SK-N-MC (cell line): ENCODE measurements around the gene OTOP3.
"Not testable (repeated sequence)": the region's sequence is repeated elsewhere in the genome, so short reads cannot be mapped to it uniquely, and the experiment has no call there.

Experiments used
- DNase-seq: peaks from one replicate; pipeline ENCODE4 v3.0.0-alpha.2; 2011; ENCODE audit warnings: low read depth, low spot score
- H3K27ac ChIP-seq: fragments of 200-600 bp; sonication (generic); 2 replicates; pipeline ENCODE4 v1.5.1; 2016; ENCODE audit warnings: mixed run types
- H3K36me3 ChIP-seq: fragments of 200-600 bp; sonication (generic); 2 replicates; pipeline ENCODE4 v1.6.1; 2017; ENCODE audit warnings: antibody characterized with exemption, low read length, mixed read lengths; ENCODE audit not compliant: insufficient read depth
- H3K4me3 ChIP-seq: fragments of 200-600 bp; sonication (generic); 2 replicates; pipeline ENCODE4 v1.5.1; 2016
- H3K9ac ChIP-seq: fragments of 200-600 bp; sonication (generic); 2 replicates; pipeline ENCODE4 v1.8.0; 2017; ENCODE audit warnings: mixed run types, mixed read lengths; ENCODE audit not compliant: insufficient read length
- H3K9me3 ChIP-seq: fragments of 200-600 bp; sonication (generic); 2 replicates; pipeline ENCODE4 v1.6.1; 2017; ENCODE audit warnings: low read depth, mild to moderate bottlenecking, antibody characterized with exemption, low read length, moderate library complexity, mixed read lengths
- EZH2 ChIP-seq: fragments of 200-600 bp; sonication (generic); IDR thresholded peaks from one replicate; pipeline ENCODE4 v1.6.1; 2017; ENCODE audit warnings: antibody characterized with exemption
- FOXP2 ChIP-seq: optimal IDR thresholded peaks from 2 replicates; pipeline ENCODE3; 2011; ENCODE audit warnings: mild to moderate bottlenecking, moderate library complexity; ENCODE audit not compliant: insufficient read depth; ENCODE audit errors: extremely low read length, control extremely low read depth
- POLR2AphosphoS5 ChIP-seq: IDR thresholded peaks from 2 replicates; pipeline ENCODE4 v1.6.1; 2012; ENCODE audit warnings: mild to moderate bottlenecking, low read depth, low read length, borderline replicate concordance

Gene OTOP3

GRCh38 chr17:74961657-74962350 lies 26.1 kb downstream of the OTOP3 start:
- Histone ChIP-seq H3K27ac (no peak overlapping the region), H3K36me3 (no peaks in the 10 kb centered on the region)
- peak; percentile 35 for DNase-seq

DNA sequence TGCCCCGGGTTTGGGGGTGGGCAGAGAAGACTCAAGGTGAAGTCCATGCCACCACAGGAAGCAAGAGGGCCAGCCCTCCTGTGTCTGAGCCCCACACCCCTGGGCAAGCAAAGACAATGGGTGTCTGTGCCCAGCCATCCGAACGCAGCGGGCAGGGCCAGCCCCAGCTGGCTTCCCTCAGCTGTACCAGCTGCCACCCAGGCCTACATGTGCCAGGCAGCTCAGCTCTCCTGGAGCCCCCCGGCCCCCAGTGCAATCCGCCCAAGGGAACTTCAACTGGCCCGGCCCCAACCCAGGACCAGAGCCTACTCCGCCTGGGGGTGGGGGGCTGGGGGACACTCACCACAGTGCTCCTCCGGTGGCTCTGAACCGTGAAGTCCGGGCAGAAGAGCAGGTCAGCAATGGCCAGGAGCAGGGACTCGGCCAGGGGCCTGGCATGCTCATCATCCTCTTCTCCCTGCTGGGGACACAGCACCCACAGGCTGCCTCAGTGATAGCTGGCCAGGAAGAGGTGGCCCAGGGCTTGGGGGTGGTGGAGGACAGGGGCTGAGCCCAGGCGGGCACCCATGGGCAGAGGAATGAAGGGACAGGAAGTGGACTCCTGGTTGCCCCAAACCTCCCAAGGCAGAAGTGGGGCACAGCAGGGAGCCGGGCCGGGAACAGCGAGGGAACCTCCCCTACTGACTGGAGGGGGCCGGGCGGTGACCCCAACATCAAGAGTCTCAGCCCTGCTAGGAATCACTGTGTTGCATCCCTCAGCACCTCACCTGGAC lies 27.1 kb downstream of the OTOP3 start:
- Histone ChIP-seq H3K9me3 (no peaks in the 10 kb centered on the region), H3K9ac (no peak overlapping the region), H3K36me3 (no peaks in the 10 kb centered on the region), H3K27ac (no peak overlapping the region), H3K4me3 (no peak overlapping the region)
- TF ChIP-seq EZH2 (no peak), POLR2AphosphoS5 (no peak), FOXP2 (no peak)
- DNase-seq = no peak

More at GRCh38 chr17:74961657-74962350, 26.1 kb downstream of the OTOP3 start:
- Histone ChIP-seq H3K9ac (no peak overlapping the region), H3K4me3 (no peak overlapping the region), H3K9me3 (no peaks in the 10 kb centered on the region)
- no peak for TF ChIP-seq EZH2

GRCh38 chr17:74963656-74964055 lies 28.0 kb downstream of the OTOP3 start:
- Histone ChIP-seq H3K36me3 (no peaks in the 10 kb centered on the region), H3K27ac (no peak overlapping the region), H3K9ac (no peak overlapping the region), H3K9me3 (no peaks in the 10 kb centered on the region), H3K4me3 (no peak overlapping the region)
- TF ChIP-seq POLR2AphosphoS5 = no peak
- no peak for TF ChIP-seq EZH2
- TF ChIP-seq FOXP2 = no peak
- no peak for DNase-seq

DNA sequence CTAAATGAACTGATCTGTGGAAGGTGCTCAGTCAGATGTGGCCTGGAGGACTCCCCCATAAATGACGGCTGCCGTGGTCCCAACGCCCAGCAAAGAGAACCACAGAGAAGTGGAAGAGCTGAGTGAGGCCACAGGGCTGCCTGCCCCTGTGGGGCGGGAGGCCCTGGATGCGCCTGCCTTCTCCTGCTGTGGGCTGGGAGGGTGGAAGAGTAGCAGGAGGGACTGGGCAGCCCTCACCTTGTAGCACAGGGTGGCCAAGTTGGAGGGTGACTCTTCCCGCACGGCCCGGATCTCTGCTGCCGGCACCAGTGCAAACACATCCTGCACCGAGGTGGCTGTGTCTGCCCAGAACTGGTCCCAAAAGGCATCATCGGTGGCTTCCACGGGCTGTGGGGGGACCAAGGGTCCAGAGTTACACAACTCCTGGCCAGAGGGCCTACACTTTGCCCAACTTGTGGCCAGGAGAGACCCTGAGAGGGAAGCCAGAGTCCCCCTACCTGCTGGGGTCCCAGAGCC lies 28.6 kb downstream of the OTOP3 start:
- Histone ChIP-seq H3K9ac (no peak overlapping the region), H3K9me3 (no peaks in the 10 kb centered on the region), H3K4me3 (no peak overlapping the region), H3K36me3 (no peaks in the 10 kb centered on the region), H3K27ac (no peak overlapping the region)
- TF ChIP-seq FOXP2 = no peak
- no peak for TF ChIP-seq POLR2AphosphoS5
- TF ChIP-seq EZH2 = no peak
- no peak for DNase-seq

- Histone ChIP-seq H3K9ac (no peak overlapping the region), H3K9me3 (no peaks in the 10 kb centered on the region), H3K27ac (no peak overlapping the region), H3K36me3 (no peaks in the 10 kb centered on the region), H3K4me3 (no peak overlapping the region)
- TF ChIP-seq POLR2AphosphoS5 (no peak), FOXP2 (no peak), EZH2 (no peak)
- no peak for DNase-seq
Observed at GRCh38 chr17:74964988-74965622, 29.4 kb downstream of the OTOP3 start.

DNA sequence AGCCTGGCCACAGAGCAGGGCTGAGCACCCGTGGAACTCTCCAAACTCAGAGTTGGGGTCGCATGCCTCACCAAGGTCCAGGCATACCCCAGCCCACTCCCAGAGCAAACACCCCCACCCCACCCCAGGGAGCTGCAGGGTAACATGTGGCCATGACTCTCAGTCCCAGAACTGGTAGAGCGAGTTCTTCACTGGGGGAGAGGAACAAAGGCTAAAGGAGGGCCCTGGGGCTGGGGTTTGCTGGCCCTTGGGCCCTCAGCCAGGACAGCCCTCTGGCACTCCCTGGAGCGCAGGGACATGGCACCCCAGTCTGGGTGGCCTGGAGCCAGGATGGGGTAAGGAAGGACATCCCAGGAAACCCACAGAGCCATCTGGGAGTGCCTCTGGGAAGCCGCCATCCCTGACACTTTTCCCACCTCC lies 32.7 kb downstream of the OTOP3 start:
- Histone ChIP-seq H3K36me3 (no peaks in the 10 kb centered on the region), H3K4me3 (no peak overlapping the region), H3K27ac (no peak overlapping the region), H3K9ac (no peak overlapping the region), H3K9me3 (no peaks in the 10 kb centered on the region)
- DNase-seq = no peak
- no peak for TF ChIP-seq FOXP2
- no peak for TF ChIP-seq EZH2

GRCh38 chr17:74969501-74969900 lies 33.8 kb downstream of the OTOP3 start:
- not testable (repeated sequence) for H3K9ac ChIP-seq, H3K9me3 ChIP-seq, H3K27ac ChIP-seq, DNase-seq, H3K4me3 ChIP-seq, H3K36me3 ChIP-seq

GRCh38 chr17:74970395-74970794 lies 34.7 kb downstream of the OTOP3 start:
- Histone ChIP-seq H3K27ac (no peak overlapping the region), H3K36me3 (no peaks in the 10 kb centered on the region), H3K9ac (no peak overlapping the region), H3K4me3 (no peak overlapping the region), H3K9me3 (no peaks in the 10 kb centered on the region)
- DNase-seq = no peak
- no peak for TF ChIP-seq FOXP2
- TF ChIP-seq POLR2AphosphoS5 = no peak
- TF ChIP-seq EZH2 = no peak
